ENCODE data around the gene PNPLA5. TPM values are rescaled to one million over a fixed set of nuclear protein-coding genes. Genes with fewer than 3 reads are reported as not detected.

PNPLA5 gene
- total RNA-seq, 2 experiments from 2014 or later = 0.15 TPM; not detected in 1

- intact Hi-C loops (cut with micrococcal nuclease; ENCODE audit: unreplicated experiment) = no loop called here
- H4K20me1 ChIP-seq (ENCODE audit: insufficient read depth, low read length) = no peaks in the 10 kb centered on the region
- TF ChIP-seq CTCF (conservative IDR thresholded peaks at IDR 0.05; ENCODE audit: low read length) (no peak), EZH2phosphoT487 (IDR thresholded peaks at IDR 0.05; ENCODE audit: borderline replicate concordance, low read depth, low read length) (no peak)
Observed at GRCh38 chr22:43931771-43932170, 40.0 kb upstream of the PNPLA5 start.

GRCh38 chr22:43928908-43929307, 37.1 kb upstream of the PNPLA5 start:
- H3K9me3 ChIP-seq (ENCODE audit: low read length) = no peaks in the 10 kb centered on the region
- no peaks in the 10 kb centered on the region for H3K79me2 ChIP-seq (ENCODE audit: insufficient read depth, low read depth, low read length)
- no peak overlapping the region for H3K4me2 ChIP-seq (ENCODE audit: low read length)
- no peak for DNase-seq (ENCODE audit: low spot score)
- no peaks in the 10 kb centered on the region for H3K9me2 ChIP-seq (ENCODE audit: insufficient read depth, low read length)
- TF ChIP-seq EZH2phosphoT487 (IDR thresholded peaks at IDR 0.05; ENCODE audit: borderline replicate concordance, low read depth, low read length) = no peak
- no peak for TF ChIP-seq CTCF (conservative IDR thresholded peaks at IDR 0.05; ENCODE audit: low read length)
- intact Hi-C loops (cut with micrococcal nuclease; ENCODE audit: unreplicated experiment) = no loop called here
- no peak overlapping the region for H2AFZ ChIP-seq (ENCODE audit: low read length)
- H4K20me1 ChIP-seq (ENCODE audit: insufficient read depth, low read length) = no peaks in the 10 kb centered on the region
- ChIA-PET CTCF (ENCODE audit: unreplicated experiment) (no interaction called here), POLR2A (interaction anchor here (0.9 kb wide), 1 partner anchor 129 kb away, joined by 4 read pairs; no protein-coding TSS in a partner anchor)
- H3K4me3 ChIP-seq (ENCODE audit: low read depth, low read length, poor library complexity, severe bottlenecking) = no peak overlapping the region
- no peaks in the 10 kb centered on the region for H3K36me3 ChIP-seq (ENCODE audit: insufficient read depth, low read length)
- no TSS peak for BruUV-seq (replicated peaks)
- no peaks in the 10 kb centered on the region for H3K4me1 ChIP-seq (ENCODE audit: insufficient read depth, low read length, poor library complexity, severe bottlenecking)
- H3K27ac ChIP-seq (ENCODE audit: low read depth, low read length, poor library complexity, severe bottlenecking) = no peak overlapping the region

More at GRCh38 chr22:43931771-43932170, 40.0 kb upstream of the PNPLA5 start:
- ChIA-PET POLR2A (no interaction called here), CTCF (ENCODE audit: unreplicated experiment) (no interaction called here)
- DNase-seq (ENCODE audit: low spot score) = no peak
- Histone ChIP-seq H3K4me1 (ENCODE audit: insufficient read depth, low read length, poor library complexity, severe bottlenecking) (no peaks in the 10 kb centered on the region), H3K79me2 (ENCODE audit: insufficient read depth, low read depth, low read length) (no peaks in the 10 kb centered on the region), H3K4me3 (ENCODE audit: low read depth, low read length, poor library complexity, severe bottlenecking) (no peak overlapping the region), H3K9me2 (ENCODE audit: insufficient read depth, low read length) (no peaks in the 10 kb centered on the region), H3K4me2 (ENCODE audit: low read length) (no peak overlapping the region), H2AFZ (ENCODE audit: low read length) (no peak overlapping the region), H3K36me3 (ENCODE audit: insufficient read depth, low read length) (no peaks in the 10 kb centered on the region), H3K27ac (ENCODE audit: low read depth, low read length, poor library complexity, severe bottlenecking) (no peak overlapping the region), H3K9me3 (ENCODE audit: low read length) (no peaks in the 10 kb centered on the region)
- BruUV-seq (replicated peaks) = no TSS peak

- no peaks in the 10 kb centered on the region for H3K79me2 ChIP-seq (ENCODE audit: insufficient read depth, low read depth, low read length)
- H3K4me3 ChIP-seq (ENCODE audit: low read depth, low read length, poor library complexity, severe bottlenecking) = no peak overlapping the region
- H3K36me3 ChIP-seq (ENCODE audit: insufficient read depth, low read length) = no peaks in the 10 kb centered on the region
- H4K20me1 ChIP-seq (ENCODE audit: insufficient read depth, low read length) = no peaks in the 10 kb centered on the region
- CTCF ChIA-PET (ENCODE audit: unreplicated experiment) = no interaction called here
- no peak for DNase-seq (ENCODE audit: low spot score)
- no peaks in the 10 kb centered on the region for H3K9me3 ChIP-seq (ENCODE audit: low read length)
- POLR2A ChIA-PET = no interaction called here
- H3K27ac ChIP-seq (ENCODE audit: low read depth, low read length, poor library complexity, severe bottlenecking) = no peak overlapping the region
- BruUV-seq (replicated peaks) = no TSS peak
- H2AFZ ChIP-seq (ENCODE audit: low read length) = no peak overlapping the region
- TF ChIP-seq CTCF (conservative IDR thresholded peaks at IDR 0.05; ENCODE audit: low read length) (no peak), EZH2phosphoT487 (IDR thresholded peaks at IDR 0.05; ENCODE audit: borderline replicate concordance, low read depth, low read length) (no peak)
- no peaks in the 10 kb centered on the region for H3K9me2 ChIP-seq (ENCODE audit: insufficient read depth, low read length)
- intact Hi-C loops (cut with micrococcal nuclease; ENCODE audit: unreplicated experiment) = no loop called here
- no peaks in the 10 kb centered on the region for H3K4me1 ChIP-seq (ENCODE audit: insufficient read depth, low read length, poor library complexity, severe bottlenecking)
- no peak overlapping the region for H3K4me2 ChIP-seq (ENCODE audit: low read length)
Observed at GRCh38 chr22:43928468-43928867, 36.7 kb upstream of the PNPLA5 start.

All from OCI-LY7 (cell line).